Ammon's horn (tissue), 1 donor: ENCODE data around the gene ZNF775.

Source experiments
- DNase-seq: peaks from one replicate; pipeline ENCODE4 v3.0.0-alpha.2; 2016; ENCODE audit warnings: low spot score

The ZNF775 gene

DNA sequence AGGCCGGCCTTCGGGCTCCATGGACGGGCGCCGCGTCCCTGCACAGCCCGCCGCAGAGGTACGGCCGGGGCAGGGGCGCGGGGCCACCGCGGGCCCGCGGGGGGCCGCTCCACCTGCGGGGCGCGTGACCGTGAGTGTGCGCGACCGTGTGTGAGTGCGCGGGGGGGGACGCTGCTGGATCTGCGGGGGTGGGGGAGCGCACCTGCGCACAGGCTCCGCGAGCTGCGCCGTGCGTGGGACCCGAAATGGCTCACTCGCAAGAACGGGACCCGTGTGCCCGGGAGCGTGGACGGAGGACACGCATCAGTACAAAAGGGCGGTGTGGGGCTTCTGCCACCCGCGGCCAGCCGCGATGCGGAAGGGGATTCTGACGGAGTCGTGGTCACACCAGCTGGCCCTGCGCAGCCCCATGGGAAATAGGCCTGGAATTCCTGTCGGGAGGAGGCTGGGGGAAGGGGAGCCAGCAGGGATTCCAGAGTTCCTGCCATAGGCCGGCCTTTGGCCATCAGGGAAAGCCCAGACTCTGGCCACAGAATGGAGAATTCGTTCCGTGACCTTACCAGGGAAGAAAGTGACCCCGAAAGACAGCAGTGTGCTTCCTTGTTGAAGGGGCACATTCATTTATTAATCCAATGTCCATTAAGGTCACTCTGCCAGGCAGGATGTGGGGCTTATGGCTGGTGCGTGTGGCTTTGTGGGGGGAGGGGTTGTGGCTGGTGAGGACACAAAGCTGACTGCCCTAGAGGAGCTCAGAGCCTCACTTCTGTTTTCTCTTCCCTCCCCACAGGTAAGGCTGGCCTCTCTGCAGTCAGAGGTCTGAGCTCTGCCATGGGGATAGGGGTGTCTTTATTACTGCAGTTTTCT, 10.0 kb upstream of the ZNF775 start:
- peak; percentile 58 for DNase-seq

DNA sequence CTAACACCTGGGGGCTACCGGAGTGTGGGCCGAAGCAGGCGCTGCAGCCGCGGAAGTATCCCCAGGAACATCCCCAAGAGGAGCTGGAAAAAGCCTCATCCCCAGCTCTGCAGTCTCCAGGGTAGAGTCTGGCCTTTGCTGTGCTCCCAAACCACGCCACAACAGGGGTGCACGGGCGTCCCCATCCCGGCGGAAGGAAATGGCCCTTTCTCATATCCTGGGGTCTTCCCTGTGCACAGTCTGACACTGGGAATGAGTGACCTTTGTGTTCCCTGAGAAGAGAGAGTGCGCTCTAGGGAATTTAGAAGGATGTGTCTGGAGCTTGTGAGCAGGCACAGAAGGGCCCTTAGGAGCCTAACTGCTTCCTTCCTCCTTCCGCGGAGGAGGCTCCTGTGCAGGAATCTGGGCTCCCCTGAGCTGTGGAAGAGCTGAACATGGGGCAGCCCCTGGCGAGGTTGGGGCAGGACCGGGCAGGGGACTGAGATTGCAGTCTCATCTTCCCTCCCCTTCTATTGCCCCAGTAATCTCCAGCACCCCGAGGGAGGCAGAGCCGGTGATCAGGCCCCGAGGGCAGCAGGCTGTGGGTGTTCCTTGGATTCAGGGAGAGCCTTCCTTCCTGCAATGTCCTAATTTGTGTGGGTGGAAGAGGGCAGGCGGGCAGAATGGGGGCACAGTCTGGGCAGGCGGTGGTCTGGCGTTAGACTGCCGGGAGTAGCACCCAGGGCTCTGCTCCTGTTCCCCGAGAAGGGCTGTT, 9.2 kb upstream of the ZNF775 start:
- no peak for DNase-seq

DNA sequence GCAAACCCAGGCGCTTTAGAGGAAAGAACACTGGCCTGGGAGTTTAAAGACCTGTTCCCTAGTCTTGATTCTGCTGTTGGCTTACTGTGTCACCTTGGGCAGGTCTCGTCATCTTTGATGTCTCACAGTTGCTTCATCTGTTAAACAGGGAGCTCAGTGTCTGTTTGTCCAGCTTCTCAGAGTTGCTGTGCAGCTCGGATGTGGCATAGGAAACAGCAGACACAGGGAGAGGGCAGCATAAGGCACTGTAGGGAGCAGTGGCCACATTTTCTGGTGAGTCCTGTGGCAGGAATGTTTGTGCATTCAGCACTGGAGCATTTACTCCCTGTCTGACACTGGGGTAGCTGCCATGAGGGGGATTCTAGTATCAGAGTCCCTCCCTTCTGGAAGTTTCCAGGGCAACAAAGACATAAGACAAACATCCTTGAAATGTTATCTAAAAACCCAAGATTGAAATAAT, 8.5 kb upstream of the ZNF775 start:
- no peak for DNase-seq

DNA sequence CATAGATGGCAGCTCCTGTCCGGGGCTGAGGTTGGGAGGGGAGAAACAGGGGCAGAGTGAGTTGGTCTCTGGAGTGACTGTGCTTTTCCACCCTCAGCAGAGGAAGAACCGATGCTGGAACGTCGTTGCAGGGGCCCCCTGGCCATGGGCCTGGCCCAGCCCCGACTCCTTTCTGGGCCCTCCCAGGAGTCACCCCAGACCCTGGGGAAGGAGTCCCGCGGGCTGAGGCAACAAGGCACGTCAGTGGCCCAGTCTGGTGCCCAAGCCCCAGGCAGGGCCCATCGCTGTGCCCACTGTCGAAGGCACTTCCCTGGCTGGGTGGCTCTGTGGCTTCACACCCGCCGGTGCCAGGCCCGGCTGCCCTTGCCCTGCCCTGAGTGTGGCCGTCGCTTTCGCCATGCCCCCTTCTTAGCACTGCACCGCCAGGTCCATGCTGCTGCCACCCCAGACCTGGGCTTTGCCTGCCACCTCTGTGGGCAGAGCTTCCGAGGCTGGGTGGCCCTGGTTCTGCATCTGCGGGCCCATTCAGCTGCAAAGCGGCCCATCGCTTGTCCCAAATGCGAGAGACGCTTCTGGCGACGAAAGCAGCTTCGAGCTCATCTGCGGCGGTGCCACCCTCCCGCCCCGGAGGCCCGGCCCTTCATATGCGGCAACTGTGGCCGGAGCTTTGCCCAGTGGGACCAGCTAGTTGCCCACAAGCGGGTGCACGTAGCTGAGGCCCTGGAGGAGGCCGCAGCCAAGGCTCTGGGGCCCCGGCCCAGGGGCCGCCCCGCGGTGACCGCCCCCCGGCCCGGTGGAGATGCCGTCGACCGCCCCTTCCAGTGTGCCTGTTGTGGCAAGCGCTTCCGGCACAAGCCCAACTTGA, 7.8 kb upstream of the ZNF775 start:
- DNase-seq: no peak

DNA sequence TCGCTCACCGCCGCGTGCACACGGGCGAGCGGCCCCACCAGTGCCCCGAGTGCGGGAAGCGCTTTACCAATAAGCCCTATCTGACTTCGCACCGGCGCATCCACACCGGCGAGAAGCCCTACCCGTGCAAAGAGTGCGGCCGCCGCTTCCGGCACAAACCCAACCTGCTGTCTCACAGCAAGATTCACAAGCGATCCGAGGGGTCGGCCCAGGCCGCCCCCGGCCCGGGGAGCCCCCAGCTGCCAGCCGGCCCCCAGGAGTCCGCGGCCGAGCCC, 7.2 kb upstream of the ZNF775 start:
- no peak for DNase-seq

DNA sequence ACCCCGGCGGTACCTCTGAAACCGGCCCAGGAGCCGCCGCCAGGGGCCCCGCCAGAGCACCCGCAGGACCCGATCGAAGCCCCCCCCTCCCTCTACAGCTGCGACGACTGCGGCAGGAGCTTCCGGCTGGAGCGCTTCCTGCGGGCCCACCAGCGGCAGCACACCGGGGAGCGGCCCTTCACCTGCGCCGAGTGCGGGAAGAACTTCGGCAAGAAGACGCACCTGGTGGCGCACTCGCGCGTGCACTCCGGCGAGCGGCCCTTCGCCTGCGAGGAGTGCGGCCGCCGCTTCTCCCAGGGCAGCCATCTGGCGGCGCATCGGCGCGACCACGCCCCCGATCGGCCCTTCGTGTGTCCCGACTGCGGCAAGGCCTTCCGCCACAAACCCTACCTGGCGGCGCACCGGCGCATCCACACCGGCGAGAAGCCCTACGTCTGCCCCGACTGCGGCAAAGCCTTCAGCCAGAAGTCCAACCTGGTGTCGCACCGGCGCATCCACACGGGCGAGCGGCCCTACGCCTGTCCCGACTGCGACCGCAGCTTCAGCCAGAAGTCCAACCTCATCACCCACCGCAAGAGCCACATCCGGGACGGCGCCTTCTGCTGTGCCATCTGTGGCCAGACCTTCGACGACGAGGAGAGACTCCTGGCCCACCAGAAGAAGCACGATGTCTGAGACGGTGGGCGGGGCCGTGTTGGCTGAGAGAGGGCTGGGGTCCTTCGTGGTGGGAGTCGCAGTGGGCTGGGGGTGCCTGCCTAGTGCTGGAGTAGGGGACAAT, 6.7 kb upstream of the ZNF775 start:
- DNase-seq: no peak

DNA sequence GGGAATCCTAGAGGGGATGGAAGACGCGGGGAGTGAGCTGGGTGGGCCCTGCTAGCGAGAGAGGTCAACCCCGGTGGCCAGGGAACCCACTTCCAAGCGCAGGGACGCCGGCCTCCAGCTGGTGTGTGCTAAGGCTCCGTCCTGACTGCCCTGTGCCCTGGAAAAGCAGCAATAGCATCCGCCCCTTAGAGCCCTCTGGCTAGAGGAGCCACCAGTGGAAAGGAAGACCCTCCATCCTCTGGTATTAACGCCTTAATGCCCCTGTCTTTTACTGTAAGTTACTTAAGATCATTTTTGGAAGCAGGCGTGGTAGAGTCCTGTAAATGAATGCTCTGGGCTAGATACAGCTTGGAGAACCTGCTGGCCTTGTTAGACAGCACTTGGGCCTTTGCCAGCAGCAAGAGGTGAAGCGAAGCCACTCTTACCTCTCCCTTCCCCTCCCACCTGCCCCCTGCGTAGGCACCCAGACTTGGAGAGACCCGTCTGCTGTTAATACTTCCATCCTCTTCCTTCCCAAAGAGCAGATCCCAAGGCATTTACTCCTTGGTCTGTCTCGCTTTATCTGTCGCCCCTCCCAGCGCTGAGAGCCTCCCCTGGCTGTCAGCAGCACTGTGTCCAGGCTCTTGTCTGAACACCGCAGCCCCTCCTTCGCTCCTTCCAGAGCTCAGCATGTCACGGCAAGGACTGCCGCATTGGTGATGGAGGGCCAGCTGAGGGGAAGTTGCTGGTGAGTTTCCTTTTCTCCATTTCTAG, 5.9 kb upstream of the ZNF775 start:
- DNase-seq: no peak

DNA sequence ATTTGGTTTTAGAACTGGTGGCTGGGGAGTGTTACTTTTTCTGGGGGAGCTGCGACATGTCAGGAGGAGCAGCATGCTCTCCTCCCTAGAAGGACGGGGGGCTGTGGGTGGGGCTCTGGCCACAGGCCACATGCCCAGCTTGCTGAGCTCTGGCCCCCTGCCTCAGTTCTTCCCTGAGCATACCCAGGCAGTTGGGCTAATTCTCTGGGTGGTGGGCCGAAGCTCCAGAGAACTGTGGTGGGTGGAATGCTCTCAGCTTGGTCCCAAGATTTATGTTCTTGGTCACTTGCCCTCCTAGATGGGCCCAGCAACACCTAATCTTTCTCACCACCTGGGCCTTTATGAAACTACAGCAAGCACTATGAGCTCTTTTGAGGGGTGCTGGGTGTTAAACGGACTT, 5.1 kb upstream of the ZNF775 start:
- DNase-seq: no peak

DNA sequence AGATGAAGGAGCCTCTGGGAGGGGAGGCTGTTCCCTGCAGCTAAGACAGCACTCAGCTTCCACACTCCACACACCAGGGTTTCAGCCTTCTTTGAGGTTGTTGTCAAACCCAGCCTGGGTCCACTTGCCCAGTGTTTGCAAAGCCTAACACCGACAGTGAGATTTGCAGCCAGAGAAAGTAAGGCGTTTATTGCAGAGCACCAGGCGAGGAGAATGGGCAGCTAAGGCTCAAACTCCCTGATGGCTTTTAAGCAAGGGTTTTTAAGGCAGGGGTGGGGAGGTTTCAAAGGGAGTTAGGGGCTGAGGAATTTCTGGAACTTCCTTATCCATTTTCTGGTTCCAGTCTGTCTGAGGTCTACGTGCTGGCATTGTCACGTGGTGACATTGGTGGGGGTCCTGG, 4.7 kb upstream of the ZNF775 start:
- no peak for DNase-seq

DNA sequence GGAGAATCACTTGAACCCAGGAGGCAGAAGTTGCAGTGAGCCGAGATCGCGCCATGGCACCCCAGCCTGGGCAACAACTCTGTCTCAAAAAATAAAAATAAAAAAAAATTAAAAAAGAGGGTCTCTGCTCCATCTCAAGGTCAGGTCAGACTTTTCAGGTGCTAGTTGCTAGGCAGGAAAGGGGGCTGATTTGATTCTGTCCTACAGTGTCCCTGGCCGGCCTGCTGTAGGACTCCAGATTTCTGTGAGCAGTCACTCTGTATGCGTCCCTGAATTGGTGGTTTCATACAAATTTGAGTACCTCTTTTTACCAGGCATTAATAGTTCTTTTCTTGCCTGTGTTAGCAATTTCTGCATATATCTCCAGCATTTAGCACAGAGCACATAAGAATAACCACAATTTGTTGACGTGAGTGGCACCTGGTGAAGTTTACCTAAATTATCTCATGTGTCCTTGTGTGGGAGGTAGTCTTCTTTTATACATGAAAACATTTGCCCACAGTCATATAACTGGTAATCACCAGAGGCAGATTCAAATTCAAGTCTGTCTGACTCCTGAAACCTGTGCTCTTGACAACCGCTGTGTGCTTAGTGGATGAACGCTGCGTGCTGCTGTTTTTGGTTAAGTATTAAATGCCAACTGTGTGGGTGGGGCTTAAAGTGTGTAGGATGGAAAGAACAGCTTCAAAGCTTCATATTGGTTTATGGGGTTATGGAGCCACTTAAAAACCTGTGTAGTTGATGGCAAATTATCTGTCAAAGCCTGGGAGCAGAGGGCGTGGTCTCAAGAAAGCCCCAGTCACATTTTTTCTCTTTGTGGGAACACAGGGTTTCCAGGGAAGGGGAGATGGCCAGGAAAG, 3.2 kb upstream of the ZNF775 start:
- no peak for DNase-seq

DNA sequence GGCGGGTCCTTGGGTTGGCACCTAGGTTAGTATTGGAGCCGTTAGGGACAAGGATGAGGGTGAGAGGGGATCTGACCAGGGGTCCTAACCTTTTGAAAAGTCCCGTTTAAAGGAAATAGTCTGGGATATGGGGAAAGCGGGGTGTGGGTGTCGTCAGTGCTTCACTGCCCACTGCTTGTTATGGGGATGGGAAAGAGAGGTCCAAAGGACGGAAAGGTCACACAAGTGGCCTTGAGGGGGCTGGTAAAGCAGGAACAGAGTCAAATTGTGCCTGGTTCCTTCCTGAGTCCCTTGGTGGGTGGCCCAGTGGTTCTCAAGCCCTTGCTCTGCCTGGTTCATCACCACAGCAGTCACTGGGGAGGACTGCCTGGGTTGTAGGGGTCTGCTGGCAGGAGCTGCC, 2.6 kb upstream of the ZNF775 start:
- no peak for DNase-seq

DNA sequence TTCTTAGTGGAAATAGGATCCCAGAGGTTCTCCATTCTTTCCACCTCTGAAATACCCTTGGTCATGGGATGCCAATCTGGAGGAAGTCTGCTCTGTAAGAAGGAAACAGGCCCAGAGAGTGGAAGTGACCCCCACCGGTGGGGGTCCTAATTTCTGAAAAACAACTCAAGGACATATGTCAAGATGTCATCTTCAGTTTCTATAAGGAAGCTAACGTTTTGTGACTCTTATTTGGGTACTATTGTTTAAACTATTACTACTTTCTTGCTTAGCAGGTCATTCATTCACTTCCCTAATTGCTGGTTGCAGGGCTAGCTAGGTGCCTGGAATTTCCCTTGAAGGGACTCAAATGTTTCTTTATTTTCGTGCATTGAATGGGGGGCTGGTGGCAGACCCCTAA, 1.9 kb upstream of the ZNF775 start:
- DNase-seq: no peak

DNA sequence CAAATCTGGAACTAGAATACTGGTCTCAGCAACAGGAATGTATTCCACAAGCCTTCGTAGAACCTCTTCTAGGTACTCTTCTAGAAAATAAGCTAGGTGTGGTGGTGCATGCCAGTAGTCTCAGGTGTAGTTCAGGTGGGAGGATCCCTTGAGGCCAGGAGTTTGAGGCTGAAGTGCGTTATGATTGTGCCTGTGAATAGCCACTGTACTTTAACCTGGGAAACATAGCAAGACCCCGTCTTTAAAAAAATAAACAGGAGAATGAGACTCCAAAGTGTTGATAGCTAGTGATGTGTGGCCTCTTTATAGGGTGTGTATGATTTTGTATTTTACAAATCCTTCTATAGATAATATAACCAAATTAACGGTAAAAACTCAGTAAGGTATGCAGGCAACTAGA, 1.5 kb upstream of the ZNF775 start:
- DNase-seq: no peak

DNA sequence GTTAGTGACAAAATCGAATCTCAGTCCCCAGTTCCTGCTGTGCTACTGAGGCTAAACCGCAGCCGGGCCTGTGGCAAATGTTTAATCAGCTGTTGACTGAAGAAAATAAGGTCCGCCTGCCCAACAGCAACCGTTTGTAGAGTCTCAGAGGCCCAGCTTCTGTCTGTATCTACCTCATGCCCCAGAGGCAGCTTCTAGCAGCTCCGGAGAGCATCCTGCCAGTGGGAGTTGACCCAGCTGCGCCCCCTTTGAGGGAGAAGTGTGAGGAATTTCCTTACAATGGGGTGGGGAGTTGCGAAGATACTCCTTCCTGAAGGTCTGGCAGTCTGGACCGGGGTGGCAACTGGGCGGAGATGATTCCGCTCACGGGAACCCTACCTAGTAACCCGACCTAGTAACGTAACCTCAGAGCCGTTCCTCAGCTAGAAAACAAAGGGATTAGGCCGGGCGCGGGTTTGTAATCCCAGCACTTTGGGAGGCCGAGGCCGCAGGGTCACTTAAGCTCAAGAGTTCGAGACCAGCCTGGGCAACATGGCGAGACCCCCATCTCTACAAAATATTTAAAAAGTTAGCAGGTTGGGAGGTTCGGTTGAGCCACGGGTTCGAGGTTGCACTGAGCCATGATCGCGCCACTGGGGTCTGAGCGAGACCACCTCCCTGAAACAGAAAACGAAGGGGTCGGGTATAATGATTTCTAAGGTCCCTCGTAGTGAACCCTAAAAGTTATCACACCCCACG, 846 bp upstream of the ZNF775 start:
- peak; percentile 68 for DNase-seq

DNA sequence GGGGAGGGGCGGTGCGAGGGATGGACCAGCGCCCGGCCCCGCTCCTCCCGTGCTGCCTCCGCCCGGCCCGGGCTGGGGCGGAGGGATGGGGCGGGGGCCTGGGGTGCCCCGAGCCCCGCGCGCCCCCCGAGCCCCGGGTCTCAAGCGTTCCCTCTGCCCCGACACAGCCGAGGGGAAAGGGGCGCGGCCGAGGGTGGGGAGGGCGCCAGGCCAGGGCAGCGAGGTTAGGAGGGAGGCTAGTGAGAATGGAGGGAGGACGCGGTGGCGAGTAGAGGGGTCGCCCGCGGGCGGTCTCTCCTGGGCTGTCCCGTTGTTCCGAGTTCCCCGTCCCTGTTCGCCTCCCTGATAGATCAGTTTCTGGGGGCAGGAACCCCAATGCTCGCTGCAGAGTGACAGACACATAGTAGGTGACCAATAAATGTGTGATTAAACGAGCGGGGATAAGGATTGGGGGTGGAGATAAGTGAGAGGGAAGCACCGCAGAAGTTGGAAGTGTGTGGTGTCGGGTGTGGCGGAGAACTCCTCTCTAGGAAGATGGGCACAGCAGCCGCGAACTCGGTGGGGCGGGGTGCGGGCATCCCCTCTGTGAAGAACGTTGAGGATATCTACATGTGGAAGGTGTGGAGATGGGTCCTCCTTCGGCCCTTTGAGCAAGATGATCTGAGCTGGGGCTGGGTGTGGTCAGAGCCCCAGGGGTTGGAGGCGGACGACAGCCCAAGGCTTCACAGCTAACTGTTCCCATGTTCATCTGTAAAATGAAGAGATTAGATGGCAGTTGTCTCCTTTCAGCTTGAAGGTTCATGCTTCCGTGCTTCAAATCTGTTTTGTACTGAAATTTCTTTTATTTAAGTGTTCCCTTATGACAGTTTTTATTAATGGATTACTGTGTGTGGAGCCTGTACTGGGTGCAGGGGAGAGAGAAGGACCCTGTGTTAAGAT, 580 bp downstream of the ZNF775 start:
- no peak for DNase-seq

DNA sequence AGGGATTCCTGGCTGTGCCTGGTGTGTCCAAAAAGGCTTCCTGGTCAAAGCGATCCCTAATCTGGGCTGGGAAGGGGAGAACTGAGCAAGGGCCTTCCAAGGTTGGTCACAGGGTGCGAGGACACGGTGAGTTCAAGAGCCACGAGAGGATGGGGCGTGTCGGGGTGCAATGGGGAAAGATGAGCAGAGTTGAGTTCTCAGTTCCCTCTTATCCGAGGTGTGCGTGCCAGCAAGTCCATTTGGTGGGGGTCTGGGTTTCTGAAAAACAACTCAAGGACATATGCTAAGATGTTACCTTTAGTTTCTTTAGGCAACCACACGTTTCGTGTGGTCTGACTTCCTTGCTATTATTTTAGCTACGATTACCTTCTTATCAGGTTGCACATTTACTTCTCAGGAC, 1.3 kb downstream of the ZNF775 start:
- DNase-seq: no peak

DNA sequence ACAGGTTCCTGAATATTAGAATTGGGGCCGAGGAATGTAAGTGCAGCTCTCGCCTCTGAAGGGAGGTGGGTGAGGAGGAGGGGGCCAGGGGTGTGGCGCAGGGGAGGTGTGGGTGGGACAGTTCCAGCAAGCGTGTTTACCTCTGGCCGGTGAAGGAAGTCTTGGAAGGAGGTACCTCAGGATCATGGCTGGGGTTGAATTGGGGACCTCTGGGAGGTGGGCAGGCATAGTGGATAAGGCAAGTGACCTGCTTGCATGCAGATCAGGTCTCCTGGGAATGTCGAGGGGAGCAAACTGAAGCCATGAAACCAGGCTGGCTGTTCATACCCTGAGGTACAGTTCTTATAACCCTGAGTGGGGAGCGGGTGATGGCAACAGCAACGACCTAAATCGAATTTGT, 2.0 kb downstream of the ZNF775 start:
- no peak for DNase-seq

DNA sequence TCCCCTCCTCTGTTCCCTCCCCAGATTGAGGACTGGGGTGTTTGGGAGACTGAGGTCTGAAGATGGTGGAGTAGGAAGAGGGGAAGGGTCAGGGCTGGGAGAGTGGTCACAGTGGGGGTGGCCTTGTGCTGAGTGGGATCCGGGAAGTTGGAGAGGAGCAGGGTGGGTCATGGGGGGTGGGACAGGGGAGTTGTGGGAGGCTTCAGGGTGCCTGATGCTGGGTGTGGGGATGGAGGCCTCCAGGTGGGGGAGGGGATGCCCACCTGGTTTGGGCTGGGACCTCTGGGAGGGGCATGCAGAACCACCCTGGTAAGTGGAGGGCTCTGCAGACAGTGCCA, 2.6 kb downstream of the ZNF775 start:
- DNase-seq: no peak
